GM10266 (cell line): ENCODE results near the gene TUBGCP5.
A peak's percentile ranks its signal among the peaks of the same experiment; 100 is the strongest.
"Not testable (repeated sequence)": the region's sequence is repeated elsewhere in the genome, so short reads cannot be mapped to it uniquely, and the experiment has no call there.

Experiments used
- DNase-seq: peaks from one replicate; pipeline ENCODE4 v3.0.0; 2012; ENCODE audit errors: extremely low spot score
- TF ChIP-seq, protein P1 (sequence below): IDR thresholded peaks from 2 replicates; pipeline ENCODE4 v1.5.1; 2012; ENCODE audit warnings: mild to moderate bottlenecking, low read depth; ENCODE audit not compliant: control insufficient read depth, insufficient read depth; ENCODE audit errors: missing control alignments

Gene TUBGCP5

DNA sequence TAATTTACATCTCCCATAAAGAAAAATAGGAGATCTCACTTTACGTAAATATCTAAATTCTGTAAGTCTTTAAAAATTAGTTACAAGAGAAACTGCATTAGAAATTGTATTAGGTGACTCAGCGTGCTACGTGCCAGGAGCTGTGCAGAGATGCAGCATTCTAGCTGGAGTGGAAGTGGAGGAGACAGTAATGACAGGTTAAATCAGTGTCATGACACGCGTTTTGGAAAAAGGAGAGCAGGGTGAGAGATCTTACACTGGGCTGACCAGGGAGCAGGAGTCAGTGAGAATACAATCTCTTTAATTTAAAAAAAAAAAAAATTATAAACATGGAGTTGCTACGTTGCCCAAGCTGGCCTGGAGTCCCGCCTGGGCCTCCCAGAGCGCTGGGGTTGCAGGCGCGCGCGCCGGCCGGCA is 635 bp downstream of the TUBGCP5 start:
- TF ChIP-seq, protein P1, sequence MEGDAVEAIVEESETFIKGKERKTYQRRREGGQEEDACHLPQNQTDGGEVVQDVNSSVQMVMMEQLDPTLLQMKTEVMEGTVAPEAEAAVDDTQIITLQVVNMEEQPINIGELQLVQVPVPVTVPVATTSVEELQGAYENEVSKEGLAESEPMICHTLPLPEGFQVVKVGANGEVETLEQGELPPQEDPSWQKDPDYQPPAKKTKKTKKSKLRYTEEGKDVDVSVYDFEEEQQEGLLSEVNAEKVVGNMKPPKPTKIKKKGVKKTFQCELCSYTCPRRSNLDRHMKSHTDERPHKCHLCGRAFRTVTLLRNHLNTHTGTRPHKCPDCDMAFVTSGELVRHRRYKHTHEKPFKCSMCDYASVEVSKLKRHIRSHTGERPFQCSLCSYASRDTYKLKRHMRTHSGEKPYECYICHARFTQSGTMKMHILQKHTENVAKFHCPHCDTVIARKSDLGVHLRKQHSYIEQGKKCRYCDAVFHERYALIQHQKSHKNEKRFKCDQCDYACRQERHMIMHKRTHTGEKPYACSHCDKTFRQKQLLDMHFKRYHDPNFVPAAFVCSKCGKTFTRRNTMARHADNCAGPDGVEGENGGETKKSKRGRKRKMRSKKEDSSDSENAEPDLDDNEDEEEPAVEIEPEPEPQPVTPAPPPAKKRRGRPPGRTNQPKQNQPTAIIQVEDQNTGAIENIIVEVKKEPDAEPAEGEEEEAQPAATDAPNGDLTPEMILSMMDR: no peak
- peak; percentile 35 for DNase-seq

DNA sequence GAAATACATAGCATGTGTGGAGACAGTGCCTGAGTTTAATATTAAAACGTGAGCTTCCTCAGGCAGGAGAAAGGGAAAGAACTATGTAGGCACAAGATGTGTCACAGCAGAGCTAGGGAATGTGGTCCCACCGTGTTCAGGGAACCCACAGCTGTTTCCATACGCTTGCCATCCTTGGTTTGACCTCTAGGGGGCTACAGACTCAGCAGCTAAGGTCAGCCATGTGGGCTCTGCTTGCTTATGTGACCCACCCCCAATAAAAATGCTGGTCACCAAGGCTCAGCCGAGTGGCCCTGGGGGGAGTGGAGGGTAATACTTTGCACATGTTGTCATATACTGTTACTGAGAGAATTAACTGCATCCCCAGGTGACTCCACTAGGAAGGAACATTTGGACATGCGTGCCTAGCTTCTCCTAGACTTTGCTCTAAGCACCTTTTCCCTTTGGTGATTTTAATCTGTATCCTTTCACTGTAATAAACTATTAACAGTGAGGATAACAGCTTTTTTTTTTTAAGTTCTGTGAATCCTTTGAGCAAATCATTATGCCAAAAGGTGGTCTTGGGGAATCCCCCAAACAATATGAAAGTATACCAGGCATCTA is 3.3 kb downstream of the TUBGCP5 start:
- TF ChIP-seq, protein P1: peak; percentile 75
- DNase-seq: peak; percentile 74

DNA sequence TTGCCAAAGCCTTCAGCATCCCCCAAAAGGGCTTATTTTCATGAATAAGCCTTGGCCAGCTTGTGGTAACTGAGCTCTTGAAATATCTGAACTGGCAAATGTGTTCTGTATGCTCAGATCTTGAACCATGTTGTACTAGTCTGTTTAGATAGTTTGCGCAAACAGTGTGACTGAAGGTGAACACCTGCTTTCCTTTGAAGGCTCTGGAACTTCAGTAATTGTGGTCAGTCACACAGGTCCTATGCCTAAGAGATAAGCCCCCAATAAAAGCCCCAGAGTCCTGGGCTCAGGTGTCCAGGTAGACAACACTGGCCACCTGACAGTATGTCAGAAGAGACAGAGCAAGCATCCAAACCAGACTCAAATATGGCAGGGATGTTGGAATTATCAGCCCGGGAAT is 5.4 kb downstream of the TUBGCP5 start:
- no peak for DNase-seq
- TF ChIP-seq, protein P1: no peak

DNA sequence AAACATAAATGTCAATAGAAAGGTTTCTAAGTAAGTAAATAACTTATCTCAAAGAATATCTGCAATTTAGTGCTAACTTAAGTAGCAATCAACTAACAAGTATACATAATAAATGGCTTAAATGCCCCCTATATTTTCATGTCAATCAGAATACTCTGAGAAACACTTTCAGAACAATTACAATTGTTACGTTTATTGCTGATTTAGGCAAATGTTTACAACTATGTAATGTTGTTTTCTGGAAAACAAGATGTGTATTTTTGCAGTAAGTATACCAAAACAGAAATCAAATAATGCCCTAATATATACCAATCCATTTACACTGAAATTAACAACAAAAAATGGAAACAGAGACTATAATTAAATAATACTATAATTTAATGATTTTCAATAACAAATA is 13.2 kb downstream of the TUBGCP5 start:
- TF ChIP-seq, protein P1: no peak
- no peak for DNase-seq

DNA sequence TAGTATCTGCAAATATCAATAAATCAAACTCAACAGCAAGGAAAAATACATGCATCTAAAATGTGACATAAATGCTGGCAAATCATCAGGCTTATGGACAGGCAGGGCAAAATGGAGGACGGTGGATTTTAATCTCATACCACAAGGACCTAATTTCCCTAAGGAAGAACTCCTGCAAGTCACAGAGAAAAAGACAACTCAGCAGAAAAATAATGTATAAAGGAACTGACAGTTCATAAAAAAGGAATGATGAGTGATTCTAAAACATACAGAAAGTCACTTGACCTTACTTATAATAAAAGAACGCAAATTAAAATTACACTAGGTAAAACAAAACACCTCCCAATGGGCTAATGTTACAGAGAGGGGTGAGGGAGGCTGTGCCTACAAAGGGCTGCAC is 17.2 kb downstream of the TUBGCP5 start:
- TF ChIP-seq, protein P1: no peak
- DNase-seq: no peak

DNA sequence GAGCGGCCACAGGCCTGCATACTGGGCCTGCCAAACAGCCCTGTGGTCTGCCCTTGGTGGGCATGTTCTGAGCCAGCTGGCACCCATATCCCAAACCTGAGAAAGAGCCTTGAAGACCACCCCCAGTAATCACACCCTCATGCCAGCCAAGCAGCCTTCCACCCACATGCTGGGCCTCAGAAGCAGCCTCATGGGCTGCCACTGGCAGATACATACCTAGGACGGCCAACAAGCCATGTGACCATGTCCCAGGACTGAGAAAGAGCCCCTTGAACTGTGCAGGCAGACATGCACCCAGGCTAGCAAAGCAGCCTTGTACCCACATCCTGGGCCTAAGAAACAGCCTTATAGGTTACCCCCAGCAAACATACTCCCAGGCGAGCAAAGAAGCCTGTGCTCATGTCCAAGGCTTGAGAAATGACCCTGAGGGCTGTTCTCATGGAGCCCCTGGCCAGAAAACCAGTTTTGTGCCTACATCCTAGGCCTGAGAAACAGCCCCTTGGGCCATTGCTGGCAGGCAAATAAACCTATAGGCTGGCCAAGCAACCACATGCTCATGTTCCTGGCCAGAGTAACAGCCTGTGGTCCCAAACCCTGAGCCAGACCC is 24.9 kb downstream of the TUBGCP5 start:
- DNase-seq: no peak
- TF ChIP-seq, protein P1: no peak

DNA sequence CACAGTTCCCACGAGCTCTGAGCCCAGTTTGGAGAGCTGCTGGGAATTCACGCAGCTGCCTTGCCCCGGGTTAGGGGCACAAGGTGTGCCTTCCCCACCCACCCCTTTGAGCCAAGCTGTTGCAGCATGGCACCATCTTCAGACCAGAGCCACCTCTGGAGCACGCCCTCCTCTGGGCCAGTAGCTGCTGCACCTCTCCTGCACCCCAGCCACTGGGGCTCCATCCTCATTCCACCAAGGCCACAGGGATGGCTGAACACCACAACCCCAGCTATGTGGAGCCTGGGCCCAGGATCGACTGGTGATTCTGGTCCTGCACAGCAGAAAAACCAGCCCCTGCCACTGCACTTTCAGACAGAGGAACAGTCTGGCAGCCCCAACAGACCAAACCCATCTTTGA is 25.7 kb downstream of the TUBGCP5 start:
- TF ChIP-seq, protein P1: no peak
- no peak for DNase-seq

DNA sequence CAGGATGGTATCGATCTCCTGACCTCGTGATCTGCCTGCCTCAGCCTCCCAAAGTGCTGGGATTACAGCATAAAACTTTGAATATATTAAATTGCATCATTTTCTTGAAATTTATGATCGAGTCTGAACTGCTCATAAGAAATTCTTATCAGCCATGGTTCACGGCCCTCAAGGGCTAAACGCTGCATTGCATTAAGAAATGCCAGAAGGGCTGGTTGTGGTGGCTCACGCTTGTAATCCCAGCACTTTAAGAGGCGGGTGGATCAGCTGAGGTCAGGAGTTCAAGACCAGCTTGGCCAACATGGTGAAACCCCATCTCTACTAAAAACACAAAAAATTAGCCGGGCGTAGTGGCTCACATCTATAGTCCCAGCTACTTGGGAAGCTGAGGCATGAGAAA is 26.8 kb downstream of the TUBGCP5 start:
- DNase-seq: not testable (repeated sequence)
